Psoas muscle (tissue), 8 donors: Measurements from ENCODE around the gene SLU7. TPM values are rescaled to one million over a fixed set of nuclear protein-coding genes. Genes with fewer than 3 reads are reported as not detected.

Experiments
- ATAC-seq, 4 donors: fragments of 200-7000 bp; cut with Tn5 transposase; one replicate each; pipeline ENCODE4 v1.9.1; 2020; ENCODE audit warnings: moderate library complexity in 3 of 4, mild to moderate bottlenecking in 2 of 4
- DNase-seq, 2 donors: peaks; one replicate each; pipeline ENCODE4 v3.0.0-alpha.2; 2020
- H3K27ac ChIP-seq: fragments of 200-600 bp; one replicate; pipeline ENCODE4 v1.8.0; 2022
- H3K27me3 ChIP-seq, 3 donors: fragments of 200-600 bp in 1 of 3; one replicate each; pipeline versions ENCODE4 v1.6.1 to v1.8.0; 2013 to 2022; ENCODE audit warnings: low read length in 2 of 3, mild to moderate bottlenecking in 2 of 3, moderate library complexity in 1 of 3; ENCODE audit not compliant: insufficient read depth in 3 of 3
- H3K36me3 ChIP-seq, 2 donors: fragments of 200-600 bp in 1 of 2; one replicate each; pipeline versions ENCODE4 v1.6.1 to v1.8.0; 2013 to 2022; ENCODE audit warnings: low read depth in 1 of 2, mild to moderate bottlenecking in 1 of 2, moderate library complexity in 1 of 2; ENCODE audit not compliant: insufficient read depth in 1 of 2
- H3K4me1 ChIP-seq: fragments of 200-600 bp; one replicate; pipeline ENCODE4 v1.8.0; 2022
- H3K4me3 ChIP-seq: fragments of 200-600 bp; one replicate; pipeline ENCODE4 v1.8.0; 2022; ENCODE audit warnings: mild to moderate bottlenecking
- H3K9me3 ChIP-seq: fragments of 200-600 bp; one replicate; pipeline ENCODE4 v1.8.0; 2022
- CTCF ChIP-seq: fragments of 200-600 bp; IDR thresholded peaks from one replicate; pipeline ENCODE4 v1.8.0; 2022; ENCODE audit warnings: antibody characterized with exemption
- WGBS, 3 donors: extraction: QIAGEN DNeasy Blood & Tissue Kit; methylation state at CpG; one replicate each; pipeline versions ENCODE4 v1.1.6 to v1.1.7; 2013; 5-methylcytosine and 5-hydroxymethylcytosine counted together
- intact Hi-C, 2 donors: fragments of 100-400 bp; cut with DNase I; formaldehyde crosslinking; loops; one replicate each; pipeline versions ENCODE4 v1.11.0 to v1.14.2; 2022
- polyA plus RNA-seq, 3 donors: library from polyadenylated mRNA; stranded (reverse); fragments of 200-250 nt; gene quantifications; one replicate each; pipeline ENCODE4 v1.2.3, GENCODE V29; 2013
- total RNA-seq, 4 donors: library from RNA; stranded (reverse); fragmentation: NEBNext Ultra II Directional in 2 of 4; extraction: Animal tissue kit (Norgen Biotek cat#: 25700) in 2 of 4; gene quantifications; one replicate each; pipeline versions ENCODE4 v1.2.1 to v1.2.4, GENCODE V29; 2021 to 2023
- donor health status: healthy with polysubstance abuse.
- donor health status: DM: no; HTN: no; CAD: no; lungs with moderate emphysema.
- donor health status: Bipolar disorder and iron deficiency.
- donor health status: healthy.
- donor health status: DM: yes; HTN: yes; CAD: no.
- donor health status: DM: no; HTN: no; CAD: no.
- donor health status: DM: no; HTN: no; CAD: no.
- donor health status: DM: yes; HTN: yes; CAD: no.

SLU7 gene
- total and polyA plus RNA-seq, 7 donors: 18.3 to 76.0 (median 55.8) TPM

- no peak overlapping the region for H3K4me3 ChIP-seq
- H3K27me3 ChIP-seq: no peaks in the 10 kb centered on the region
- no peak for DNase-seq
- intact Hi-C loops: no loop called here
- H3K36me3 ChIP-seq: no peaks in the 10 kb centered on the region
- no peak for TF ChIP-seq CTCF
- no peak for ATAC-seq
- H3K4me1 ChIP-seq: peaks cover 22% of the 10 kb centered on the region
- no peaks in the 10 kb centered on the region for H3K9me3 ChIP-seq
- WGBS, 3 donors: 21 to 38% (median 32%) methylated on average over 7 of the region's 7 CpGs
- H3K27ac ChIP-seq: peak overlapping the region; percentile 46
These were observed 61.5 kb downstream of the SLU7 start for GRCh38 chr5:160357394-160357793.

- ATAC-seq: no peak
- H3K36me3 ChIP-seq: no peaks in the 10 kb centered on the region
- TF ChIP-seq CTCF: no peak
- H3K4me3 ChIP-seq: no peak overlapping the region
- H3K27ac ChIP-seq: peak overlapping the region; percentile 46
- no peak for DNase-seq
- H3K9me3 ChIP-seq: no peaks in the 10 kb centered on the region
- intact Hi-C loops: no loop called here
- H3K4me1 ChIP-seq: peaks cover 22% of the 10 kb centered on the region
- WGBS, 3 donors: 50 to 64% (median 53%) methylated on average over 7 of the region's 7 CpGs
- H3K27me3 ChIP-seq: no peaks in the 10 kb centered on the region
These were observed 62.1 kb downstream of the SLU7 start for GRCh38 chr5:160356550-160357347.

- ATAC-seq: no peak
- Histone ChIP-seq H3K4me3 (no peak overlapping the region), H3K9me3 (no peaks in the 10 kb centered on the region), H3K27me3 (no peaks in the 10 kb centered on the region), H3K36me3 (no peaks in the 10 kb centered on the region), H3K4me1 (peaks cover 22% of the 10 kb centered on the region), H3K27ac (no peak overlapping the region)
- DNase-seq: no peak
- 95 to 97% (median 96%) methylated on average over 14 of the region's 14 CpGs for WGBS, 3 donors
- intact Hi-C loops: no loop called here
- TF ChIP-seq CTCF: no peak
These were observed 64.2 kb downstream of the SLU7 start for GRCh38 chr5:160354666-160355065.

- Histone ChIP-seq H3K4me3 (no peak overlapping the region), H3K27ac (peak overlapping the region; percentile 55), H3K9me3 (no peaks in the 10 kb centered on the region), H3K27me3 (no peaks in the 10 kb centered on the region), H3K4me1 (peaks cover 21% of the 10 kb centered on the region), H3K36me3 (no peaks in the 10 kb centered on the region)
- intact Hi-C loops: no loop called here
- DNase-seq (peak; percentile 69 to 87), ATAC-seq (peak; percentile 97 to 99 (median 98))
- no peak for TF ChIP-seq CTCF
- 26 to 47% (median 30%) methylated on average over 8 of the region's 8 CpGs for WGBS, 3 donors
These were observed 65.5 kb downstream of the SLU7 start for GRCh38 chr5:160353379-160353778.

GRCh38 chr5:160352308-160352707 lies 66.6 kb downstream of the SLU7 start:
- Histone ChIP-seq H3K27me3 (no peaks in the 10 kb centered on the region), H3K36me3 (no peaks in the 10 kb centered on the region), H3K9me3 (no peaks in the 10 kb centered on the region), H3K27ac (no peak overlapping the region), H3K4me3 (no peak overlapping the region), H3K4me1 (peaks cover 13% of the 10 kb centered on the region)
- DNase-seq (no peak), ATAC-seq (no peak)
- 80 to 92% (median 86%) methylated on average over 4 of the region's 4 CpGs for WGBS, 3 donors
- intact Hi-C loops: no loop called here
- TF ChIP-seq CTCF: no peak
